ENCODE measurements around the gene RANBP1. TPM values are rescaled to one million over a fixed set of nuclear protein-coding genes. Genes with fewer than 3 reads are reported as not detected.

Gene RANBP1
- total and polyA plus RNA-seq, 9 donors, result 106 to 129 (median 116) TPM

DNA sequence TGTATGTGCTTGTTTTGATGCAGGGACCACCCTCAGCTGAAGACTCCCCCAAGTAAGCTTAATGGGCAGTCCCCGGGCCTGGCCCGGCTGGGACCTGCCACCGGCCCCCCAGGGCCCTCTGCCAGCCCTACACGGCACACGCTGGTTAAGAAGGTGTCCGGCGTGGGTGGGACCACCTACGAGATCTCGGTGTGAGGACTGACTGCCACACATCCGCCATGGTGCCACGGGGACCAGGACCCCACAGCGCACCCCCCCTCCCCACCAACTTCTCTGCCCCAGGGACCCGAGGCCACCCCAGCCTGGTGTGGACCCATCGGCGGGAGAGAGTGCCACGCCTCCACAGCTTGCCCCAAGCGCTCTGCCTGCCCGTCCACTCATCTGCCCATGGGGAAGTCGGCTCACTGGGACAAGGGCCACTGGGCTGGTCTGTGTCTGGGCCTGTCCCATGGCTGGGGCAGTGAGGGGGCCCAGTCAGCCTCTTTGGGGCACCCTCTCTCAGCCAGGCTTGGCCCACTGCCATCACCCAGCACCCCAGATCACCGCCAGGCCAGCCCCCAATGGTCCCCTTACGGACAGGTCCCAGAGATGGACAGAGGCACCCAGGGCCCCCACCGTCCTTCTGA lies 29.4 kb downstream of the RANBP1 start:
- Histone ChIP-seq H3K4me1 (ENCODE audit: control insufficient read depth, insufficient read depth, low read length) (peaks cover 18% of the 10 kb centered on the region), H3K36me3 (ENCODE audit: control insufficient read depth, insufficient read depth, low read length) (peaks cover 43% of the 10 kb centered on the region), H3K27ac (ENCODE audit: low read length) (no peak overlapping the region), H3K27me3 (ENCODE audit: control insufficient read depth, insufficient read depth, low read length) (no peaks in the 10 kb centered on the region), H3K9me3 (replicated peaks; ENCODE audit: control insufficient read depth, low read depth, low read length) (no peaks in the 10 kb centered on the region), H3K4me3 (ENCODE audit: low read length) (no peak overlapping the region)
- no peak for DNase-seq
- WGBS (ENCODE audit: insufficient coverage), result 85% methylated on average over 20 of the region's 22 CpGs

DNA sequence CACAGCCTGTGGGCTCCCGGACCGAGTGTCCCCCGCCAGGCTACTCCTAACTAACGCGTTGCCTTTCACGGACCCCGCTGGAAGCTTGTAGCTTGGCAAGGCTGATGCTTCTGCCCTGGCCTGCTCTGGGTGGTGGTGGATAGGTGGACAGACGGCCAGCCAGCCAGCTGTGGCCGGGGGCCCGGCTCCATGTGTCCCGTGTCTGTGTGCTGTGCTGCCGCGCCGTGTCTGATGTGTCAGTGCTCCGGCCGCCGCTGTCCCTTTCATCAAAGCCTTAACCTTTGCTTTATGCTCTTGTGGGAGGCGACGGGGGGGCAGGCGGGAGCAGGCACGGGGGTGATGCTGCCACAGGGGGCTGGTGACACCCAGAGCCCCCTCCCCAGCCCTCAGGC lies 29.9 kb downstream of the RANBP1 start:
- WGBS (ENCODE audit: insufficient coverage), result 79% methylated on average over 14 of the region's 21 CpGs
- peaks cover 18% of the 10 kb centered on the region for H3K4me1 ChIP-seq (ENCODE audit: control insufficient read depth, insufficient read depth, low read length)
- H3K36me3 ChIP-seq (ENCODE audit: control insufficient read depth, insufficient read depth, low read length), result peaks cover 38% of the 10 kb centered on the region
- H3K4me3 ChIP-seq (ENCODE audit: low read length), result no peak overlapping the region
- DNase-seq, result no peak
- H3K27me3 ChIP-seq (ENCODE audit: control insufficient read depth, insufficient read depth, low read length), result no peaks in the 10 kb centered on the region
- no peak overlapping the region for H3K27ac ChIP-seq (ENCODE audit: low read length)
- H3K9me3 ChIP-seq (replicated peaks; ENCODE audit: control insufficient read depth, low read depth, low read length), result no peaks in the 10 kb centered on the region

- H3K4me3 ChIP-seq (ENCODE audit: low read length), result no peak overlapping the region
- WGBS (ENCODE audit: insufficient coverage), result 69% methylated on average over 12 of the region's 22 CpGs
- no peak for DNase-seq
These were observed 30.9 kb downstream of the RANBP1 start for GRCh38 chr22:20146777-20147176.

GRCh38 chr22:20147237-20147988 lies 31.5 kb downstream of the RANBP1 start:
- no peak overlapping the region for H3K27ac ChIP-seq (ENCODE audit: low read length)
- peaks cover 27% of the 10 kb centered on the region for H3K36me3 ChIP-seq (ENCODE audit: control insufficient read depth, insufficient read depth, low read length)
- H3K9me3 ChIP-seq (replicated peaks; ENCODE audit: control insufficient read depth, low read depth, low read length), result no peaks in the 10 kb centered on the region
- H3K27me3 ChIP-seq (ENCODE audit: control insufficient read depth, insufficient read depth, low read length), result no peaks in the 10 kb centered on the region
- H3K4me1 ChIP-seq (ENCODE audit: control insufficient read depth, insufficient read depth, low read length), result peaks cover 18% of the 10 kb centered on the region
- DNase-seq, result no peak
- H3K4me3 ChIP-seq (ENCODE audit: low read length), result no peak overlapping the region
- WGBS (ENCODE audit: insufficient coverage), result 75% methylated on average over 9 of the region's 14 CpGs

More at GRCh38 chr22:20146777-20147176, 30.9 kb downstream of the RANBP1 start:
- no peaks in the 10 kb centered on the region for H3K27me3 ChIP-seq (ENCODE audit: control insufficient read depth, insufficient read depth, low read length)
- H3K36me3 ChIP-seq (ENCODE audit: control insufficient read depth, insufficient read depth, low read length), result peaks cover 30% of the 10 kb centered on the region
- no peak overlapping the region for H3K27ac ChIP-seq (ENCODE audit: low read length)
- H3K4me1 ChIP-seq (ENCODE audit: control insufficient read depth, insufficient read depth, low read length), result peaks cover 18% of the 10 kb centered on the region
- H3K9me3 ChIP-seq (replicated peaks; ENCODE audit: control insufficient read depth, low read depth, low read length), result no peaks in the 10 kb centered on the region

- H3K27me3 ChIP-seq (ENCODE audit: control insufficient read depth, insufficient read depth, low read length), result no peaks in the 10 kb centered on the region
- WGBS (ENCODE audit: insufficient coverage), result 79% methylated on average over 15 of the region's 18 CpGs
These were observed 32.5 kb downstream of the RANBP1 start for GRCh38 chr22:20148414-20148813.

GRCh38 chr22:20149257-20150250 lies 33.6 kb downstream of the RANBP1 start:
- H3K27me3 ChIP-seq (ENCODE audit: control insufficient read depth, insufficient read depth, low read length), result no peaks in the 10 kb centered on the region
- H3K27ac ChIP-seq (ENCODE audit: low read length), result no peak overlapping the region
- 66% methylated on average over 21 of the region's 32 CpGs for WGBS (ENCODE audit: insufficient coverage)
- H3K9me3 ChIP-seq (replicated peaks; ENCODE audit: control insufficient read depth, low read depth, low read length), result no peaks in the 10 kb centered on the region
- no peak for DNase-seq
- H3K36me3 ChIP-seq (ENCODE audit: control insufficient read depth, insufficient read depth, low read length), result peaks cover 10% of the 10 kb centered on the region
- H3K4me3 ChIP-seq (ENCODE audit: low read length), result no peak overlapping the region
- peaks cover 25% of the 10 kb centered on the region for H3K4me1 ChIP-seq (ENCODE audit: control insufficient read depth, insufficient read depth, low read length)

More at GRCh38 chr22:20148414-20148813, 32.5 kb downstream of the RANBP1 start:
- H3K9me3 ChIP-seq (replicated peaks; ENCODE audit: control insufficient read depth, low read depth, low read length), result no peaks in the 10 kb centered on the region
- no peak overlapping the region for H3K4me3 ChIP-seq (ENCODE audit: low read length)
- H3K4me1 ChIP-seq (ENCODE audit: control insufficient read depth, insufficient read depth, low read length), result peaks cover 18% of the 10 kb centered on the region
- DNase-seq, result no peak
- peaks cover 20% of the 10 kb centered on the region for H3K36me3 ChIP-seq (ENCODE audit: control insufficient read depth, insufficient read depth, low read length)
- H3K27ac ChIP-seq (ENCODE audit: low read length), result no peak overlapping the region

- H3K4me1 ChIP-seq (ENCODE audit: control insufficient read depth, insufficient read depth, low read length), result peaks cover 29% of the 10 kb centered on the region
- no peak within 1 kb of the TSS for H3K27ac ChIP-seq (ENCODE audit: low read length)
- no peaks in the 10 kb centered on the region for H3K9me3 ChIP-seq (replicated peaks; ENCODE audit: control insufficient read depth, low read depth, low read length)
- H3K36me3 ChIP-seq (ENCODE audit: control insufficient read depth, insufficient read depth, low read length), result peaks cover 3% of the 10 kb centered on the region
- H3K27me3 ChIP-seq (ENCODE audit: control insufficient read depth, insufficient read depth, low read length), result no peaks in the 10 kb centered on the region
- DNase-seq, result no peak
- H3K4me3 ChIP-seq (ENCODE audit: low read length), result no peak within 1 kb of the TSS
- 73% methylated on average over 8 of the region's 14 CpGs for WGBS (ENCODE audit: insufficient coverage)
These were observed 34.7 kb downstream of the RANBP1 start, which contains the start of gene CCDC188 for GRCh38 chr22:20150381-20151275. Gene CCDC188, minus strand, starts transcription at chr22:20151055. Its CDS starts 69 bp downstream, at chr22:20150986.

DNA sequence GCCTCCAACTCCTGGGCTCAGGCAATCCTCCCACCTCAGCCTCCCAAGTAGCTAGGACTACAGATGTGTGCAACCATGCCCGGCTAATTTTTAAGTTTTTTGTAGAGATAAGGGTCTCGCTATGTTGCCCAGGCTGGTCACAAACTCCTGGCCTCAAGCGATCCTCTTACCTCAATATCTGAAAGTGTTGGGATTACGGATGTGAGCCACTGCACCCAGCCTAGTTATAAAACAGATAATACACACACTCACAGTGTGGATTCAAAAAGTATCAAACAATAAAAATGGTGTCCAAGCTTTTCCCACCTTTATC lies 35.3 kb downstream of the RANBP1 start:
- no peak overlapping the region for H3K27ac ChIP-seq (ENCODE audit: low read length)
- peaks cover 31% of the 10 kb centered on the region for H3K4me1 ChIP-seq (ENCODE audit: control insufficient read depth, insufficient read depth, low read length)
- no peaks in the 10 kb centered on the region for H3K9me3 ChIP-seq (replicated peaks; ENCODE audit: control insufficient read depth, low read depth, low read length)
- H3K4me3 ChIP-seq (ENCODE audit: low read length), result no peak overlapping the region
- no peak for DNase-seq
- peaks cover 3% of the 10 kb centered on the region for H3K36me3 ChIP-seq (ENCODE audit: control insufficient read depth, insufficient read depth, low read length)
- no peaks in the 10 kb centered on the region for H3K27me3 ChIP-seq (ENCODE audit: control insufficient read depth, insufficient read depth, low read length)
- WGBS (ENCODE audit: insufficient coverage), result no CpG with 5 or more reads among the region's 4 CpGs

DNA sequence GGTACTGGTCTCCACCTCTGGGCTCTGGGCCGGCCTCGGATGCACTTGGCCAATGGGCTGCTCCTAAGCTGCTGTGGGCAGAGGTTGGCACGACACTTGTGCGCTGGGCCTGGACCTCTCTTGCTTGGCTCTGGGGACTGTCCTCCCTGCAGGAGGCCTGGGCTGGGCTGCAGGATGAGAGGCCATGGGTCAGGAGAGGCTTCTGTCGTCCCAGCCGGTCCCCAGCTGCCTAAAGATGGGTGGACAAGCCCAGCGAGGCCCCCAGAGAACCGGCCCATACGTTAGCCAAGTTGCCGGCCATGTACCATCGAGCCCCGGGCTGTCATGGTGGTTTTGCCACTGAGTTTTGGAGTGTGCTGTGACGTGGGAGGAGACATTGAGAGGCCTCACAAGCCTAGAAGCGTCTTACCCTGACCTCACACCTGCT lies 36.6 kb downstream of the RANBP1 start:
- no peak overlapping the region for H3K4me3 ChIP-seq (ENCODE audit: low read length)

More for the DNA sequence above, 36.6 kb downstream of the RANBP1 start:
- Histone ChIP-seq H3K9me3 (replicated peaks; ENCODE audit: control insufficient read depth, low read depth, low read length) (no peaks in the 10 kb centered on the region), H3K4me1 (ENCODE audit: control insufficient read depth, insufficient read depth, low read length) (peaks cover 23% of the 10 kb centered on the region), H3K36me3 (ENCODE audit: control insufficient read depth, insufficient read depth, low read length) (peaks cover 3% of the 10 kb centered on the region), H3K27ac (ENCODE audit: low read length) (no peak overlapping the region), H3K27me3 (ENCODE audit: control insufficient read depth, insufficient read depth, low read length) (no peaks in the 10 kb centered on the region)
- 86% methylated on average over 13 of the region's 14 CpGs for WGBS (ENCODE audit: insufficient coverage)
- no peak for DNase-seq

Data from muscle of leg (tissue), 11 donors.